Neural progenitor cell (in vitro differentiated cells): ENCODE results near the gene BRDT. TPM values are rescaled to one million over a fixed set of nuclear protein-coding genes. Genes with fewer than 3 reads are reported as not detected.

ENCODE experiments used
- DNase-seq: peaks from one replicate; pipeline ENCODE4 v3.0.0-alpha.2; 2016; ENCODE audit warnings: low spot score
- H2AFZ ChIP-seq: fragments of 200-600 bp; sonication (generic); replicated peaks from 2 replicates; pipeline ENCODE4 v1.6.1; 2016; ENCODE audit warnings: antibody characterized with exemption
- H3F3A ChIP-seq: fragments of 200-600 bp; sonication (generic); 2 replicates; pipeline ENCODE4 v1.6.1; 2016; ENCODE audit warnings: antibody characterized with exemption, low read depth
- H3K27ac ChIP-seq: fragments of 200-600 bp; sonication (generic); 2 replicates; pipeline ENCODE4 v1.5.1; 2016; ENCODE audit warnings: mild to moderate bottlenecking
- H3K27me3 ChIP-seq: fragments of 200-600 bp; sonication (generic); 2 replicates; pipeline ENCODE4 v1.6.1; 2016; ENCODE audit warnings: mild to moderate bottlenecking, moderate library complexity
- H3K36me3 ChIP-seq: fragments of 200-600 bp; sonication (generic); 2 replicates; pipeline ENCODE4 v1.5.1; 2016
- H3K4me1 ChIP-seq: fragments of 200-600 bp; sonication (generic); 2 replicates; pipeline ENCODE4 v1.6.1; 2016; ENCODE audit warnings: mixed run types
- H3K4me2 ChIP-seq: fragments of 200-600 bp; sonication (generic); 2 replicates; pipeline ENCODE4 v1.6.1; 2016
- H3K4me3 ChIP-seq: fragments of 200-600 bp; sonication (generic); 2 replicates; pipeline ENCODE4 v1.5.1; 2016
- H3K79me2 ChIP-seq: fragments of 200-600 bp; sonication (generic); 2 replicates; pipeline ENCODE4 v1.6.1; 2016; ENCODE audit warnings: low read depth
- H3K9ac ChIP-seq: fragments of 200-600 bp; sonication (generic); 2 replicates; pipeline ENCODE4 v1.6.1; 2016
- H3K9me3 ChIP-seq: fragments of 200-600 bp; sonication (generic); 2 replicates; pipeline ENCODE4 v1.5.1; 2016; ENCODE audit warnings: low read depth
- H4K20me1 ChIP-seq: fragments of 200-600 bp; sonication (generic); 2 replicates; pipeline ENCODE4 v1.6.1; 2016; ENCODE audit warnings: low read depth
- H3K27ac Mint-ChIP-seq: 3 replicates; pipeline ENCODE4 v1.8.0; 2021; ENCODE audit warnings: mixed read lengths
- H3K27me3 Mint-ChIP-seq: 2 replicates; pipeline ENCODE4 v1.8.0; 2022; ENCODE audit warnings: low read depth, mild to moderate bottlenecking, inconsistent platforms, moderate library complexity, mixed read lengths; ENCODE audit not compliant: insufficient read depth
- H3K36me3 Mint-ChIP-seq: 3 replicates; pipeline ENCODE4 v1.8.0; 2021; ENCODE audit warnings: mixed read lengths
- H3K4me1 Mint-ChIP-seq: 3 replicates; pipeline ENCODE4 v1.8.0; 2021; ENCODE audit warnings: mixed read lengths
- H3K4me3 Mint-ChIP-seq: 3 replicates; pipeline ENCODE4 v1.8.0; 2021; ENCODE audit warnings: mild to moderate bottlenecking, moderate library complexity, mixed read lengths
- H3K9me3 Mint-ChIP-seq: 3 replicates; pipeline ENCODE4 v1.8.0; 2020; ENCODE audit warnings: mixed read lengths
- CTCF ChIP-seq: fragments of 200-600 bp; sonication (generic); IDR thresholded peaks from 2 replicates; pipeline ENCODE4 v1.5.1; 2017; ENCODE audit warnings: antibody characterized with exemption, mild to moderate bottlenecking
- EZH2 ChIP-seq: fragments of 200-600 bp; sonication (generic); IDR thresholded peaks from 2 replicates; pipeline ENCODE4 v1.6.1; 2017; ENCODE audit warnings: antibody characterized with exemption, mild to moderate bottlenecking, moderate library complexity
- EZH2phosphoT487 ChIP-seq: fragments of 200-600 bp; sonication (generic); IDR thresholded peaks from 2 replicates; pipeline ENCODE4 v1.6.1; 2017; ENCODE audit warnings: antibody characterized with exemption
- total RNA-seq: library from RNA; depleted of rRNA; stranded (reverse); fragments of >200 nt; gene quantifications from 2 replicates; pipeline ENCODE4 v1.2.3, GENCODE V29; 2015; ENCODE audit warnings: low replicate concordance

Gene BRDT
- total RNA-seq, 1 donor from 2014 or later = not detected

DNA sequence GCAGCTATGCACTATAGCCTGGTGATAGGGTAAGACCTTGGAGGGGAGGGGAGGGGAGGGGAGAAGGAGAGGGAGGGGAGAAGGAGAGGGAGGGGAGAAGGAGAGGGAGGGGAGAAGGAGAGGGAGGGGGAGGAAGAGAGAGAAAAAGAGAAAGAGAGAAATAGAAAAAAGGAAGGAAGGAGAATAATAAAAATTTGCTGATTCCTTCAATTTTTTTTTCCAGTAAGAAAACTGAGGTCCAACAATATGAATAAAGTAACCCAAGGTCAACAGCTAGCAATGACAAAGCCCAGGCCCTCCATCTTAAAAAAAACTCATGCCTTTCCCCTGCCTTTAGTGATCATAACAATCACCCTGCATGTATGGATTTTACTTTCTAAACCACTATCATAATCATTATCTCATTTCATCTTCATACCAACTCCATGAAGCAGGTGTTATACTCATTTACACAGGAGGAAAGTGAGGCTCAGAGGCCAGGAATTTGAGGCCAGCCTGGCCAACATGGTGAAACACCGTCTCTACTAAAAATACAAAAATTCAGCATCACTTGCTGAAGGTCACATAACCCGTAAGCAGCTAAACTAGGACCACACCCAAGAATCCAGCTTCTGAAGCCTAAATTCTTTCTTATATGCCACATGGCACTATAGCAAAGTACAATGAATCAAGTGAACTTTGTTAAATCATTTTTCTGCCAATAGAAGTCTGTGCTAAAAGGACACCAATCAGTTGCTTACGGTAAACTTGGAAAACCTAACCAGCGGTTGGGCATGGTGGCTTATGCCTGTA lies 23.4 kb upstream of the BRDT start:
- Mint-ChIP-seq H3K27ac (no peak overlapping the region), H3K27me3 (peaks cover 9% of the 10 kb centered on the region), H3K4me3 (no peak overlapping the region), H3K4me1 (peaks cover 11% of the 10 kb centered on the region), H3K36me3 (no peaks in the 10 kb centered on the region), H3K9me3 (peaks cover 3% of the 10 kb centered on the region)
- H3K9ac ChIP-seq = no peak overlapping the region
- no peak overlapping the region for H2AFZ ChIP-seq
- H3K79me2 ChIP-seq = no peaks in the 10 kb centered on the region
- no peak for DNase-seq
- H3K9me3 ChIP-seq = no peaks in the 10 kb centered on the region
- TF ChIP-seq CTCF (no peak), EZH2 (no peak), EZH2phosphoT487 (no peak)
- H3K27me3 ChIP-seq = no peaks in the 10 kb centered on the region
- H4K20me1 ChIP-seq = no peaks in the 10 kb centered on the region
- no peaks in the 10 kb centered on the region for H3K4me1 ChIP-seq
- no peak overlapping the region for H3K4me2 ChIP-seq
- no peaks in the 10 kb centered on the region for H3K36me3 ChIP-seq
- no peak overlapping the region for H3K27ac ChIP-seq
- no peak overlapping the region for H3K4me3 ChIP-seq
- no peaks in the 10 kb centered on the region for H3F3A ChIP-seq

GRCh38 chr1:91928026-91928425 lies 21.2 kb upstream of the BRDT start:
- Mint-ChIP-seq H3K27ac (no peak overlapping the region), H3K27me3 (peaks cover 8% of the 10 kb centered on the region)
- DNase-seq = no peak

GRCh38 chr1:91929250-91929649 lies 20.0 kb upstream of the BRDT start:
- no peak overlapping the region for H3K27ac ChIP-seq
- Mint-ChIP-seq H3K4me1 (peaks cover 11% of the 10 kb centered on the region), H3K4me3 (no peak overlapping the region), H3K9me3 (no peaks in the 10 kb centered on the region), H3K27ac (no peak overlapping the region), H3K27me3 (peaks cover 6% of the 10 kb centered on the region), H3K36me3 (no peaks in the 10 kb centered on the region)
- no peak overlapping the region for H3K9ac ChIP-seq
- no peaks in the 10 kb centered on the region for H3K4me1 ChIP-seq
- H4K20me1 ChIP-seq = no peaks in the 10 kb centered on the region
- peak; percentile 15 for DNase-seq
- no peaks in the 10 kb centered on the region for H3K9me3 ChIP-seq
- no peaks in the 10 kb centered on the region for H3K27me3 ChIP-seq
- TF ChIP-seq EZH2phosphoT487 (no peak), CTCF (no peak)
- H3F3A ChIP-seq = no peaks in the 10 kb centered on the region
- no peak overlapping the region for H3K4me2 ChIP-seq
- no peak overlapping the region for H3K4me3 ChIP-seq
- peak overlapping the region; percentile 82 for H2AFZ ChIP-seq
- H3K79me2 ChIP-seq = no peaks in the 10 kb centered on the region
- peaks cover 2% of the 10 kb centered on the region for H3K36me3 ChIP-seq

More at GRCh38 chr1:91928026-91928425, 21.2 kb upstream of the BRDT start:
- Histone ChIP-seq H3K36me3 (peaks cover 2% of the 10 kb centered on the region), H3F3A (no peaks in the 10 kb centered on the region), H2AFZ (no peak overlapping the region), H3K9ac (no peak overlapping the region), H3K27me3 (no peaks in the 10 kb centered on the region), H3K4me2 (no peak overlapping the region), H3K27ac (no peak overlapping the region), H3K9me3 (no peaks in the 10 kb centered on the region), H3K4me3 (no peak overlapping the region), H3K4me1 (no peaks in the 10 kb centered on the region), H3K79me2 (no peaks in the 10 kb centered on the region), H4K20me1 (no peaks in the 10 kb centered on the region)
- Mint-ChIP-seq H3K9me3 (peaks cover 3% of the 10 kb centered on the region), H3K4me1 (peaks cover 11% of the 10 kb centered on the region), H3K4me3 (no peak overlapping the region), H3K36me3 (no peaks in the 10 kb centered on the region)
- TF ChIP-seq CTCF (no peak), EZH2 (no peak), EZH2phosphoT487 (no peak)
